HCT116 (cell line): ENCODE results near the gene CLK3. TPM values are rescaled to one million over a fixed set of nuclear protein-coding genes. Genes with fewer than 3 reads are reported as not detected.

ENCODE experiments used
- ATAC-seq: fragments of 200-7000 bp; cut with Tn5 transposase; 2 replicates; pipeline ENCODE4 v1.9.1; 2020; ENCODE audit warnings: mild to moderate bottlenecking, moderate library complexity
- BruUV-seq: library from RNA; stranded (reverse); fragments of 400-500 nt; replicated peaks from 2 replicates; lab custom pipeline; 2021; lab: Mats Ljungman, UMichigan
- CTCF ChIA-PET: fragments of 300-600 bp; sonication (Branson Sonifier 250); formaldehyde crosslinking; loops from one replicate; lab custom pipeline; 2021; ENCODE audit warnings: antibody characterized with exemption; lab: Charles Lee
- POLR2A ChIA-PET: fragments of 300-600, 350-600 bp; sonication (Branson Sonifier 250); formaldehyde crosslinking; loops from one replicate; lab custom pipeline; 2021; ENCODE audit warnings: antibody characterized with exemption; lab: Charles Lee
- RAD21 ChIA-PET, 2 experiments: fragments of 300-600 bp; sonication (Branson Sonifier 250); formaldehyde crosslinking; loops; one replicate each; lab custom pipeline; 2023; ENCODE audit warnings: low total read pairs in 2 of 2; ENCODE audit not compliant: uncharacterized antibody in 2 of 2, unreplicated experiment in 2 of 2, low non-redundant PET in 1 of 2; lab: Charles Lee
- DNase-seq: peaks from one replicate; pipeline ENCODE4 v3.0.0-alpha.2; 2010; ENCODE audit warnings: low read depth, low spot score
- H2AFZ ChIP-seq: fragments of 200-600 bp; shearing (Covaris generic), sonication (generic); 2 replicates; pipeline ENCODE4 v1.6.1; 2017; ENCODE audit warnings: low read depth, mixed run types, mixed read lengths, antibody characterized with exemption, low read length; ENCODE audit not compliant: poor library complexity, severe bottlenecking
- H3K27ac ChIP-seq: 2 replicates; pipeline ENCODE4 v1.5.1; 2012; ENCODE audit warnings: low read depth, low read length
- H3K27me3 ChIP-seq: fragments of 200-600 bp; sonication (generic); 2 replicates; pipeline ENCODE4 v1.6.1; 2016; ENCODE audit warnings: mixed run types, low read length, mixed read lengths; ENCODE audit not compliant: insufficient read depth
- H3K36me3 ChIP-seq, 2 experiments: fragments of 200-500 bp in 1 of 2; fragments of 200-600 bp in 1 of 2; sonication (Bioruptor generic) in 1 of 2; sonication (generic) in 1 of 2; 2 replicates each; pipeline versions ENCODE4 v1.5.1 to v1.6.1; 2014 to 2016; ENCODE audit warnings: low read length in 2 of 2, inconsistent platforms in 1 of 2, mixed read lengths in 1 of 2, mixed run types in 1 of 2; ENCODE audit not compliant: insufficient read depth in 2 of 2, control insufficient read depth in 1 of 2
- H3K4me1 ChIP-seq, 2 experiments: fragments of 200-600 bp in 1 of 2; sonication (generic) in 1 of 2; 2 replicates each; pipeline versions ENCODE4 v1.5.1 to v1.6.1; 2012 to 2017; ENCODE audit warnings: low read length in 2 of 2, inconsistent platforms in 1 of 2, mild to moderate bottlenecking in 1 of 2, mixed read lengths in 1 of 2, mixed run types in 1 of 2, moderate library complexity in 1 of 2; ENCODE audit not compliant: insufficient read depth in 2 of 2, control insufficient read depth in 1 of 2
- H3K4me2 ChIP-seq: fragments of 200-600 bp; sonication (generic); 2 replicates; pipeline ENCODE4 v1.6.1; 2017; ENCODE audit warnings: mixed run types, low read length, mixed read lengths
- H3K4me3 ChIP-seq, 2 experiments: fragments of 200-600 bp in 1 of 2; sonication (generic) in 1 of 2; replicated peaks in 1 of 2; 2 replicates each; pipeline ENCODE4 v1.5.1; 2011 to 2016; ENCODE audit warnings: low read length in 2 of 2, control low read depth in 1 of 2, low read depth in 1 of 2, mild to moderate bottlenecking in 1 of 2, mixed read lengths in 1 of 2, mixed run types in 1 of 2
- H3K79me2 ChIP-seq: fragments of 200-600 bp; sonication (generic); 2 replicates; pipeline ENCODE4 v1.6.1; 2017; ENCODE audit warnings: mild to moderate bottlenecking, mixed run types, low read length, moderate library complexity, mixed read lengths; ENCODE audit not compliant: insufficient read depth
- H3K9ac ChIP-seq: fragments of 200-600 bp; sonication (generic); 2 replicates; pipeline ENCODE4 v1.6.1; 2016; ENCODE audit warnings: low read length, mixed read lengths
- H3K9me2 ChIP-seq: fragments of 200-600 bp; sonication (generic), shearing (Covaris generic); 2 replicates; pipeline ENCODE4 v1.6.1; 2017; ENCODE audit warnings: mixed run types, mild to moderate bottlenecking, moderate library complexity; ENCODE audit not compliant: insufficient read depth
- H3K9me3 ChIP-seq, 2 experiments: fragments of 200-500 bp in 1 of 2; fragments of 200-600 bp in 1 of 2; sonication (Bioruptor generic) in 1 of 2; sonication (generic) in 1 of 2; 2 replicates each; pipeline ENCODE4 v1.6.1; 2014 to 2017; ENCODE audit warnings: low read length in 2 of 2, mixed read lengths in 2 of 2, inconsistent platforms in 1 of 2, low read depth in 1 of 2, mild to moderate bottlenecking in 1 of 2, mixed run types in 1 of 2, moderate library complexity in 1 of 2; ENCODE audit not compliant: control insufficient read depth in 1 of 2, insufficient read depth in 1 of 2
- H4K20me1 ChIP-seq: fragments of 200-600 bp; sonication (generic), shearing (Covaris generic); 2 replicates; pipeline ENCODE4 v1.6.1; 2017; ENCODE audit warnings: mixed run types, mild to moderate bottlenecking, moderate library complexity; ENCODE audit not compliant: insufficient read depth
- ATF3 ChIP-seq: IDR thresholded peaks from 2 replicates; pipeline ENCODE4 v1.6.1; 2012
- CTCF ChIP-seq, 3 experiments: fragments of 200-600 bp in 1 of 3; sonication (generic) in 1 of 3; IDR thresholded peaks in 2 of 3; conservative IDR thresholded peaks in 1 of 3; 2 replicates each; pipeline ENCODE4 v1.5.1; 2012 to 2017; ENCODE audit warnings: low read depth in 2 of 3, low read length in 2 of 3, antibody characterized with exemption in 1 of 3, borderline replicate concordance in 1 of 3, control low read depth in 1 of 3, mild to moderate bottlenecking in 1 of 3, mixed read lengths in 1 of 3, mixed run types in 1 of 3, moderate library complexity in 1 of 3; ENCODE audit not compliant: insufficient read depth in 1 of 3
- EGR1 ChIP-seq: IDR thresholded peaks from 2 replicates; pipeline ENCODE4 v1.6.1; 2012; ENCODE audit warnings: low read depth
- ELF1 ChIP-seq: IDR thresholded peaks from 2 replicates; pipeline ENCODE4 v1.6.1; 2012; ENCODE audit warnings: low read depth, borderline replicate concordance
- EZH2 ChIP-seq: fragments of 200-600 bp; sonication (generic); IDR thresholded peaks from 2 replicates; pipeline ENCODE4 v1.6.1; 2017; ENCODE audit warnings: antibody characterized with exemption, mixed run types
- EZH2phosphoT487 ChIP-seq: fragments of 200-600 bp; IDR thresholded peaks from 2 replicates; pipeline ENCODE4 v1.6.1; 2018; ENCODE audit warnings: antibody characterized with exemption, borderline replicate concordance
- FOSL1 ChIP-seq: IDR thresholded peaks from 2 replicates; pipeline ENCODE4 v1.6.1; 2012; ENCODE audit warnings: low read depth
- JUND ChIP-seq: IDR thresholded peaks from 2 replicates; pipeline ENCODE4 v1.6.1; 2012
- MAX ChIP-seq: IDR thresholded peaks from 2 replicates; pipeline ENCODE4 v1.6.1; 2012
- SIN3A ChIP-seq: IDR thresholded peaks from 2 replicates; pipeline ENCODE4 v1.6.1; 2012; ENCODE audit warnings: low read depth
- SP1 ChIP-seq: IDR thresholded peaks from 2 replicates; pipeline ENCODE4 v1.6.1; 2012; ENCODE audit warnings: low read depth
- SRF ChIP-seq: IDR thresholded peaks from 2 replicates; pipeline ENCODE4 v1.6.1; 2012; ENCODE audit warnings: low read depth
- TCF7L2 ChIP-seq: IDR thresholded peaks from 2 replicates; pipeline ENCODE4 v1.7.0; 2011; ENCODE audit warnings: borderline replicate concordance, inconsistent platforms; ENCODE audit not compliant: insufficient read depth, insufficient read length; ENCODE audit errors: extremely low read depth
- YY1 ChIP-seq: IDR thresholded peaks from 2 replicates; pipeline ENCODE4 v1.6.1; 2011; ENCODE audit warnings: low read length, low read depth, moderate library complexity, mild to moderate bottlenecking; ENCODE audit not compliant: insufficient replicate concordance; ENCODE audit errors: extremely low read depth
- ZFX ChIP-seq: fragments of 450-650 bp; IDR thresholded peaks from 2 replicates; pipeline ENCODE4 v1.6.1; 2017
- ZNF274 ChIP-seq: fragments of 200-500 bp; sonication (Bioruptor generic); IDR thresholded peaks from 2 replicates; pipeline ENCODE4 v1.6.1; 2014; ENCODE audit warnings: mild to moderate bottlenecking, low read depth, low read length, inconsistent platforms
- intact Hi-C: fragments of 100-400 bp; cut with micrococcal nuclease; formaldehyde crosslinking; loops from 2 replicates; pipeline ENCODE4 v1.10.0; 2022
- total RNA-seq: library from RNA; stranded (reverse); gene quantifications from one replicate; pipeline ENCODE4 v1.2.1, GENCODE V29; 2021; ENCODE audit not compliant: unreplicated experiment

The CLK3 gene
- total RNA-seq, 1 experiment from 2014 or later: 79.3 TPM

GRCh38 chr15:74585857-74586256, 29.8 kb upstream of the CLK3 start:
- CTCF ChIA-PET: no interaction called here

More at GRCh38 chr15:74585857-74586256, 29.8 kb upstream of the CLK3 start:
- no TSS peak for BruUV-seq
- intact Hi-C loops: no loop called here
- Histone ChIP-seq H3K9me2 (no peaks in the 10 kb centered on the region), H3K4me3 (no peak overlapping the region), H3K4me2 (no peak overlapping the region), H3K4me1 (peaks cover 14 to 18% of the 10 kb centered on the region in 2 experiments), H2AFZ (no peak overlapping the region), H3K36me3 (peaks cover 0 to 6% of the 10 kb centered on the region in 2 experiments; a peak in 1 of 4 replicates), H4K20me1 (no peaks in the 10 kb centered on the region), H3K79me2 (no peaks in the 10 kb centered on the region), H3K9ac (no peak overlapping the region), H3K27ac (no peak overlapping the region), H3K9me3 (no peaks in the 10 kb centered on the region), H3K27me3 (no peaks in the 10 kb centered on the region)
- TF ChIP-seq YY1: no peak
- no peak for TF ChIP-seq ZFX
- no peak for TF ChIP-seq ATF3
- TF ChIP-seq SIN3A: no peak
- no peak for TF ChIP-seq TCF7L2
- no peak for TF ChIP-seq SP1
- no peak for TF ChIP-seq JUND
- no peak for TF ChIP-seq CTCF (IDR thresholded peaks at IDR 0.05 in 2 of 3, conservative IDR thresholded peaks at IDR 0.05 in 1 of 3; ENCODE audit: borderline replicate concordance in 1 of 3, insufficient read depth in 1 of 3, low read depth in 2 of 3, low read length in 2 of 3)
- TF ChIP-seq EZH2: no peak
- TF ChIP-seq SRF: no peak
- TF ChIP-seq ZNF274: no peak
- no peak for TF ChIP-seq ELF1
- TF ChIP-seq EZH2phosphoT487: no peak
- TF ChIP-seq EGR1: no peak
- TF ChIP-seq MAX: no peak
- TF ChIP-seq FOSL1: no peak
- ChIA-PET POLR2A (no interaction called here), RAD21 (no interaction called here)
- DNase-seq (no peak), ATAC-seq (no peak)
